GM12891 (cell line): ENCODE measurements around the gene ZRANB3.

Source experiments
- PAX5 ChIP-seq: IDR thresholded peaks from 2 replicates; pipeline ENCODE4 v1.6.1; 2011; ENCODE audit warnings: low read length, moderate library complexity, mild to moderate bottlenecking; ENCODE audit not compliant: insufficient read depth, severe bottlenecking
- POLR2A ChIP-seq: IDR thresholded peaks from 2 replicates; pipeline ENCODE4 v1.6.1; 2011; ENCODE audit warnings: low read depth, low read length, control low read depth
- POLR2AphosphoS5 ChIP-seq: IDR thresholded peaks from 2 replicates; pipeline ENCODE4 v1.6.1; 2011; ENCODE audit warnings: low read depth, low read length, control low read depth
- POU2F2 ChIP-seq: IDR thresholded peaks from 2 replicates; pipeline ENCODE4 v1.6.1; 2011; ENCODE audit warnings: low read depth, mild to moderate bottlenecking, control low read depth, low read length, moderate library complexity
- SPI1 ChIP-seq: IDR thresholded peaks from 2 replicates; pipeline ENCODE4 v1.6.1; 2011; ENCODE audit warnings: low read depth, low read length, control low read depth
- TAF1 ChIP-seq: IDR thresholded peaks from 2 replicates; pipeline ENCODE4 v1.6.1; 2011; ENCODE audit warnings: low read depth, low read length, control low read depth

GRCh38 chr2:135471106-135471505 is 59.9 kb downstream of the ZRANB3 start:
- no peak for TF ChIP-seq POLR2A
- TF ChIP-seq POLR2AphosphoS5, result no peak
- no peak for TF ChIP-seq TAF1
- no peak for TF ChIP-seq PAX5
- no peak for TF ChIP-seq SPI1
- no peak for TF ChIP-seq POU2F2
